HG03558 (cell line): ENCODE measurements around the gene ZDHHC14.
"Not testable (repeated sequence)": the region's sequence is repeated elsewhere in the genome, so short reads cannot be mapped to it uniquely, and the experiment has no call there.

Experiments
- ATAC-seq: cut with Tn5 transposase; IDR thresholded peaks from one replicate; pipeline ENCODE4 v1.9.1; 2021; ENCODE audit warnings: moderate number of reproducible peaks; ENCODE audit not compliant: unreplicated experiment; ENCODE audit errors: extremely low read depth

ZDHHC14 gene

DNA sequence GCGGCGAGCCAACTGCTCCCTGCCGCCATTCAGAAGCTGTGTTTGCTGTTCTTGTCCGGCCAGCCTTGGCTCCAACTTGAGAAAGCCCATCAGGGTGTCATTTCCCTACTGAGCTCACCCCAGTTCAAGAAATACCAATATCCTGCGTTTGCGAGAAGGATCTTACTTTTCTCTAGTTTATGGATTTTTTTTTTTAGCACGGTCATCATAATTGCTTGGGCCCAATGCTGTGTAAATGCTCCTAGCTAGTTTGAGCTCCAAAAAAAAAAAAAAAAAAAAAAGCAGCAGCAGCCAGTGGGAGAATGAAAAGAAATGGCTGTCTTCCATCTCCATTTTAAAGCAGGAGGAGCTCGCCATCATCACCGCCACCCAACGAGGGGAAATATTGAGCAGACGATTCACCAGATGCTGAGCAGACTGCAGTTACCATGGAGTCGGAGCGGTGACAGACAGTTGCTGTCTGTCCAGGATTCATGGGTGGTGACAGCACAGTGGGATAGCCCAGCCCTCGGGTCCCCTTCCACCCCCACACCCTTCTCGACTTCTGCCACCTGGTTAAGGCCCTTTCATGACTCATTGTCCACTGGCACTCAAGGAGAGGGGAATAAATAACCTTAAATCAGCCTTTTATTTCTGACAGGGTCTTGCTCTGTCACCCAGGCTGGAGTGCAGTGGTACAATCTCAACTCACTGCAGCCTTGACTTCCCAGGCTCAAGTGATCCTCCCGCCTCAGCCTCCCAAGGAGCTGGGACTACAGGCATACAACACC, 309.6 kb downstream of the ZDHHC14 start:
- ATAC-seq: no peak

DNA sequence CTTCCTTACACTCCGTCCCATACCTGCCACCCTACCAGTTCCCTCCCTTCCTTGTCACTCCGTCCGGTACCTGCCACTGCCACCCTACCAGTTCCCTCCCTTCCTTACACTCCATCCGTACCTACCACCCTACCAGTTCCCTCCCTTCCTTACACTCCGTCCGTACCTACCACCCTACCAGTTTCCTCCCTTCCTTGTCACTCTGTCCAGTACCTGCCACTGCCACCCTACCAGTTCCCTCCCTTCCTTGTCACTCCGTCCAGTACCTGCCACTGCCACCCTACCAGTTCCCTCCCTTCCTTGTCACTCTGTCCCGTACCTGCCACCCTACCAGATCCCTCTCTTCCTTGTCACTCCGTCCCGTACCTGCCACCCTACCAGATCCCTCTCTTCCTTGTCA, 310.6 kb downstream of the ZDHHC14 start:
- not testable (repeated sequence) for ATAC-seq

DNA sequence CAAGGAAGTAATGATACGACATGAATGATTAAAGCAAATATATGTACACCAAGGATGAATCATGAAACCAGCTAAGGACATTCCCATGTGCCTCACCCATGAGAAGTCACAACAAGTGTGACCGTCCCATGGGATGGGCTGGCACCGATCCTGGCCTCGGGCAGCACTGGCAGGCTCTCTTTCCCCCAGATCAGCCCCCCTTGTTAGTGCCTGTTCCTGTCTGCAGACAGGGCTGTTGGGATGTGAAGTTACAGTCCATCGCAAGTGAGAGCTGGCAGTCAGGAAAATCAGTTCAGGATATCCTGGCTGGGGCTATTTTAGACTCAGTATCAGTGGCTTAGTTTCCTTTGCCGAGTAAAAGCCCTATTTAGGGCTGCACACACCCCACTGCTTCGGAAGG, 312.9 kb downstream of the ZDHHC14 start:
- no peak for ATAC-seq

DNA sequence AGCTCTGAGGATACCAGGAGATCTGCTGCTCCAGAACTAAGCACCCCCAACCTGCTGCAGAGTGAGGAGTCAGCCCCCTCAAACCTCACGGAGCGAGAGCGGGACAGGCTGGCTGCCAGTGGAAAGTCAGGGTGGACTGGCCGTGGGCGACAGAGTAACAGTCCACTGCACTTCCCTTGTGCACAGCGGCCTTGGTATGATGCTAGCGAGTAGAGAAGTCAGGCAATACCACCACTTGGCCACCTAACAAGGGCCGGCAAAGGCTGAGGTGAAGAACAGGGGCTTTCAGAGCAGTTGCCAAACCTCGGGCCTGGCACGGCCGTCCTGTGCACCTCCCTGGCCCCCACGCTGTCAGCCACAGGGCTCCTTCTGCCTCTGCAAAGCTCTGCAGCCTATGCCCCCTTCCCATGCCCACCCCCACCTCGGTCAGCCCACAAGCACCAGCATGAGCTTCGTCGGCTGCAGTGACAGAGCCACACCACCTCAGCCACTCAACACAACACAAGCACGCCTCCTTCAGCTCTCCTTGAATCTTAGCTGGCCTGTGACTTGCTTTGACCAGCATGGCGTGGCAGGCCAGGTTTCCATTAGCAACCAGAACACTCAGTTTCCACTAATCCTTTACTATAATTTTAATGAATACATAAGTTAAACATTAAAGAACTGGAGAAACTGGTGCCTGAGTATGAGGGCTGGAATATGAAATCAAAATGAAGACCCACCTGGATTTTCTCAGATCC, 314.5 kb downstream of the ZDHHC14 start:
- ATAC-seq: no peak

DNA sequence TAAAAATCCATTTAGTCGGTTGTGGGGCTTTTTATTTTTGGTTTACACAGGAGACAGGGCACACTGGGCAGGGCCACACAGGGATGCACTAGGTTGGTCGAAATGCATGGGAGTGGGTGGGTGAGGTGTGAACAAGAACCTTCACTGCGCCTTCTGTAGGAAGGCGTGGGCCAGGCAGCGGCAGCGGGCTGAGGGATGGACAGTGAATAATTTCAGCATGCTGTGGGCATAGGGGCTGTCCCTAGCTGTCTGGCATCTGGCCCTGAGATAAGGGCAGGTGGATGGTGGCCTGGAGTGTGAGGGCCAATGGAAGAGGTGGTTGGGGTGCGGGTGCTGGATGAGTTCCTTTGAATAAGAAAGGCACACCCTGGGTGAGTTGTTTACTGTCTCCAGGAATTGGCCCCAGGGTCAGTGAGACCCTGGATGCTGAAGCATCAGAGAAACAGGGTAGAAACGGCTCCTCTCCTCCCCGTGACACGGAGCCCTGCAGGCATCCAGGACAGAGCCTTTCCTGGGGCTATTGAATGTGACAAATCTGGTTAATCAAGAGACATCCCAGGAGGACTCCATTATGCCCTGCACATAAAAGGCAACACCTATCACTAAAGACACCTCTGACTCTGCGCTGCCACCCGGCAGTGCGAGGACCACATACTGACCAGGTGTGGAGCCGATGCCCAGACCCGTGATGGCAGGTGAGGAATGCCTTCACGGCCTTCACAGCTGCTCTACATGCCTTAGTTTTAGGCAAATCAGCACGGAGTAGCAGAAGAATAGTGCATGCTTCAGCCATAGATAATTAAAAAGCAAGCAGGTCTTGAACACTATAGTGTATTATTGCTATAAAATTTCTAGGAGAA, 319.0 kb downstream of the ZDHHC14 start:
- no peak for ATAC-seq

DNA sequence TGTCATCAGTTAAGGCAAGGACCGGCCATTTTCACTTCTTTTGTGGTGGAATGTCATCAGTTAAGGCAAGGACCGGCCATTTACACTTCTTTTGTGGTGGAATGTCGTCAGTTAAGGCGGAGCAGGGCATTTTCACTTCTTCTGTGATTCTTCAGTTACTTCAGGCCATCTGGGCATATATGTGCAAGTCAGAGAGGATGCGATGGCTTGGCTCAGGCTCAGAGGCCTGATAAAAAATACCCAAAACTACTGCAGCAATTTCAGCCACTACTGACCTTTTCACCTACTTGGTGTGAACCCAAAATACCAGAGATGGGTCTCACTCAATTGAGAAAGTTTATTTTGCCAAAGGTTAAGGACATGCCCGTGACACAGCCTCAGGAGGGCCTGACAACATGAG, 325.4 kb downstream of the ZDHHC14 start:
- ATAC-seq: not testable (repeated sequence)

DNA sequence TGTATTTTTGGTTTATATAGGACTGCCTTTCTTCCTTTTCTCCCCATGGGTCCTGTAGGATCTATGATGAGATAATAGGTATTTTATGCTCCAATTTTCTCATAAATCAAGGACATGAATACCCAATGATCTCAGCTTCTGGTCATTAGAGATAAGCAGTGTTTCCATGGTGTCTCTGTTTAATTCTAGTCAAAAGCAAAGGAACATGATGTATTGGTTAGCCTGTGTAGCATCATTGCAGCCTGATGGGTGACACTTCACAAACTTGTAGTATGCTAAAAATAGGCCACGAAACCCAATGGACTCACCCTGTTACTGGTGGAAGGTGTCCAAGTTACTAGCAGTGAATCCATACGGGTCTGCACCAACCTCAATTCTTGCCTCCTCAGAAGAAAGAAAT, 325.9 kb downstream of the ZDHHC14 start:
- no peak for ATAC-seq

DNA sequence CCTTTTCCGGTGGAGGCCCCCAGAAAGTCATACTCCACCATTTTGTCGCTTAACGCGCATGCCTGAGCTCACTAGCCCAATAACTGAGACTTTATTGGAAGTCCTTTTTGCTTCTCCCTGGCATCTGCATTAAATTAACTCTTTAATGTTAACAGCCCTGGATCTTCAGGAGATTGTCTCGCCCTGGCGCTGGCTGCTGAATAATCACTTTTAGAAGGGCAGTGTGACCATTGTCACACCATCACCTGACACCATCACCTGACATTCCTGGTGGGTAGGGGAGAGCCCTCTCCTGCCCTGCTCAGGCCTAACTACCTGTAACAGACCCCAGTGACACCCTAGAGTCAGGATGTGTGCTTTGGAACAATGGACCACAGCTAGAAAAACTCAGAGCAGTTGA, 326.6 kb downstream of the ZDHHC14 start:
- no peak for ATAC-seq

DNA sequence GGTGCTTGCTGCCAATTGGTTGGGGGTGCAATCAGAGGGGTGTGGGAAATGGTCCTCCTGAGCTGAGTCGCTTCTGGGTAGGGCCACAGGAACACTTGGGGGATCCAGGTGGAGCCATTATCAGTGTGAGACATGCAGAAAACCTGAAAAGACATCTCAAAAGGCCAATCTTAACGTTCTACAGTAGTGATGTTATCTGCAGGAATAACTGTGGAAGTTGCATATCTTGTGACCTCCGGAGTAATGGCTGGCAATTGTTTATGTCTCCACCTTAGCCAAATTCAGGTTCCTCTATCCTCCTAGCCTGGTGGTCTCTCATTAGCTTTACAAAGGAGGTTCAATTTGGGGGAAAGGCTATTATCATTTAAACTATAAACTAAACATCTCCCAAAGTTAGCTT, 327.2 kb downstream of the ZDHHC14 start:
- ATAC-seq: no peak

DNA sequence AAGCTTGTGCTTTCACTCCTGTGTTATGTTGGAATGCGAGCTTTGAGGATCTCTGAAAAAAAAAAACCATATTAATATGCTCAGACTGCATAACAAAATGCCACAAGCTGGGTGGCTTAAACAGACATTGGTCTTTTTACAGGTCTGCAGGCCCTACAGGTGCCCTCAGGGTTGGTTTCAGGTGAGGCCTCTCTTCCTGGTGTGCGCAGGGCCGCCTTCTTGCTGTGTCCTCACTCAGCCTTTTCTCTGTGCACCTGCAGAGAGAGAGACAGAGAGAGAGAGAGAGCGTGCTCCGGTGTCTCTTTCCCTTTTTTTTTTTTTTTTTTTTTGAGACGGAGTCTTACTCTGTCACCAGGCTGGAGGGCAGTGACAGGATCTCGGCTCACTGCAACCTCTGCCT, 327.9 kb downstream of the ZDHHC14 start:
- no peak for ATAC-seq

DNA sequence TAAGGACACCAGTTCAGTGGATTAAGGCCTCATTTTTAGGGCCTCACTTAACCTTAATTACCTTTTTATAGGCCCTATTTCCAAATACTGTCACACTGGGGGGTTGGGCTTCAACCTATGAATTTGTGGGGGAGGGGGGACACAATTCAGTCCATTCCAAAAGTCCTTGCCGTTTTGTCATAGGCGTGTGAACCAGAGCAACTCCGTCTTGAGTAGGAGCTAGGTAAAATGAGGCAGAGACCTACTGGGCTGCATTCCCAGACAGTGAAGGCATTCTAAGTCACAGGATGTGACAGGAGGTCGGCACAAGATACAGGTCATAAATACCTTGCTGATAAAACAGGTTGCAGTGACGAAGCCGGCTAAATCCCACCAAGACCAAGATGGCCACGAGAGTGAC, 328.6 kb downstream of the ZDHHC14 start:
- ATAC-seq: no peak

DNA sequence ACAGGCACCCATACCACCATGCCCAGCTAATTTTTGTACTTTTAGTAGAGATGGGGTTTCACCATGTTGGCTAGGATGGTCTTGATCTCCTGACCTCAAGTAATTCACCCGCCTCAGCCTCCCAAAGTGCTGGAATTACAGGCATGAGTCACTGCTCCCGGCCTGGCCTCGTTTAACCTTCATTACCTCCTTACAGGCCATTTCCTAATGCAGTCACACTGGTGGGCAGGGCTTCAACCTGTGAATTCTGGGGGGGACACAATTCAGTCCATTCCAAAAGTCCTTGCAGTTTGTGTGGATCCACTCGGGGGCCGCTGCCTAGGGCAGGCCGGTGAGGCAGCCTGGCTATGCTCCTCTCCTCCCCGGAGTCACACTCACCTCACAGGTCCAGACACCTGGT, 329.6 kb downstream of the ZDHHC14 start:
- no peak for ATAC-seq

DNA sequence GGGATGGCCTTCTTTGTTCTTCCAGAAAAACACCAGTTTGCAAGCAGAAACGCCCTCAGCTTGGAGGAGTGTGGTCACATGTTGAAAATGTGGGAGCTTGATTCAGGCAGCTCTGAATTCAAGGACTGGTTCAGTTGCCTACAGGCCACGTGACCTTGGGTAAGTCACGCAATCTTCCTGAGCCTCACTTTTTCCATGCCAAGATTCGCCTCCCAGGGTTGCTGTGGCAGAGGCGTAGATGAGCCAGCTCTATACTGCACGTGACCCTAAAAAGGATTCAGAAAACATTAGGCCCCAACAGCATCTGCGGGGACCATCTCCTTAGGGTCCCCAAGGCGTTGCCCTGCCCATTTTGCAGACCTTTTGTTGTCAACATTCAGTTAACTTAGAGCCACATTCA, 330.1 kb downstream of the ZDHHC14 start:
- ATAC-seq: no peak

DNA sequence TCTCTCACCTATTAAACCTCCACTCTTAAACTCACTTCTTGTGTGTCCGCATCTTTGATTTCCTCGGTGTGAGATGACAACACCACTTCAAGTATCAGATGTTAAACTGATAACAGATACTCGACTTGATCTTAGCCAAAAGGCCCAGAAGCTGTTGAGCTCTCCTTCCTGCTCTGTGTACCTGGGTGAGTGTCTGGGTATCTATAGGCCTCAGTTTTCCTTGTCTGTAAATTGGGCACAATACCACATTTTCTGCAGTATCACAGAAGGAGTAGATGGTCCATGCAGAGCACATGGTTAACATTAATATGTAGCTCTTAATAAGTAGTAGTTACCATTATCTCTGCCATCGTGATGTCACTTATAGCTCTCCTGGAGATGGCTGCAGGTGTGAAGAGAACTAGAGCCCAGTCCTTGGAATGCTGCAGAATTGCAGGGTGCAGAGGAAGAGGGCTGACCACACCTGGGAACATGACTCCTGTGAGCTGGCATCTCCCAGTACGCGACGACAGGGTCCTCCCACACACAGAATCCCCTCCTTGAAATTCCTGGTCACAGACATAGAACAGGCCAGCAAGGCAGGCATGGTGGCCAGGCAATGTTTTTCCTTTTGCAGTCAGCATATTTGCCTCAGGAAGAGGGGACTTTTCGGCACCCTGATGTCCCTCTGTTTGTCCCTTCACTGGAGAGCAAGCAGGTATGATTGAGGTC, 331.8 kb downstream of the ZDHHC14 start:
- ATAC-seq: no peak

DNA sequence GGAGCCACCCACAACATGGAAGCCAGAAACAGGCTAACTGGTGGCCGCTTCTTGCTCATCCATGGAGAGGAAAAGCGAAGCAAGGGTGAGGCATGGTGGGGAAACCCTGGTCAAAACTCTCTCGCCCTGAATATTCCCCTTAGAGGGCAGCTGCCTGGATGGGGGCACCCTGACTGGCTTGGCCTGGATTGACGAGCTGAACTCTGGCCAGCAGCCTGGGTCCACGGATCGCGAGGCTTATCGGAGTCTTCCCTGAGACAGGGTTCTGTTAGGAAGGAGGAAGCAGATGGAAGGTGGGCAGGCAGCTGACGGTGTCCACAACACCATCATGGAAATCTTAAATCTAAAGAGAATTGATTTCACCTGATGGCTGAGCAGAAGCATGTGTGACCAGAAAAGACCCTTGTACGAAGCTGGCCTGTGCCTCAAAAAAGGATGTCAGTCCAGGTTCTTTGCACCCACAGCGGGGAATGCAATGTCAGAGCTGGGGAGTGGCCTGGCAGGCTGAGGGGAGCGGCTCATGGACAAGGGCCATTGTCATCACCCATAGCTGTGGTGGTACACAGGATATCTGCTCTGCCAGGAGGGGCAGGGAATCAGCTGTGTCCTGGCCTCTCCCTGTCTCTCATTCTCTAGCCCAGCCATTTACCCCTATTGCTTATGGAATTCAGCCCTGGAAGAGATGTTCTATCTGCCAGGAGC, 332.6 kb downstream of the ZDHHC14 start:
- ATAC-seq: no peak

DNA sequence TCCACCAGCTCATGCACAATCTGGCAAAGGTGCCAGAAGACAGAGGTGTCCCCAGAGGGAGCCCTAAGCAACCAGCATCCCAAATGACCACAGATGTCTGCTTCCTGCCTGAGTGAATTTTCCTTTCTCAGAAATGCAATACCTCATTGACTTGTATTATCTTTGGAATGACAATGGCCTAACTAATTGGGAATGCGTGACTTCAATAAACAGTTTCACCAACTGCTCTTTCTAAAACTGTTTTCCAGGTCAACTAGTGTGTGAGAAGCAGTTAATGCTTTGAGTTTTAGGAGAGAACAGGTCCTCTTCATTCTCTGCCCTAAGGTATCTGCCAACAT, 333.1 kb downstream of the ZDHHC14 start:
- no peak for ATAC-seq

DNA sequence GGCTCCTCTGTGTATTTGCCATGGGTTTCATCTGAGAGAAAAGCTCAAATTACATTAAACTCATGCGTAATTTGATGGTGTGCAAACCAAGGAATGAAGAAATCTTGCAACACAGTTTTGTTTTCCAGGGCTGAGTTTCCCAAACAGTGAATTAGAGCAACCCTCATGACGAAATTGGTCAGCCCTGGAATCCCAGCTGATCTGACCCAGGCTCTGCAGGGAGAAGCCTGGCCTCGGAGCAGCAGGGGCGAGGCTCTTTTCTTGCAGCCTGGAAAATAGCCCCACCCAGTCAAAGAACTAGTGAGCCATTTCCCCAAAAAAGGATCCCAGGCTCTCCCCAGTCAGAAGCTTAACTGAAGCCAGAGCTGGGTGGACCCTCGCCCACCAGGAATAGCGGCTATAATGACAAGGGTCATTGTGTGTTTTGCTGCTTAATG, 334.8 kb downstream of the ZDHHC14 start:
- no peak for ATAC-seq

DNA sequence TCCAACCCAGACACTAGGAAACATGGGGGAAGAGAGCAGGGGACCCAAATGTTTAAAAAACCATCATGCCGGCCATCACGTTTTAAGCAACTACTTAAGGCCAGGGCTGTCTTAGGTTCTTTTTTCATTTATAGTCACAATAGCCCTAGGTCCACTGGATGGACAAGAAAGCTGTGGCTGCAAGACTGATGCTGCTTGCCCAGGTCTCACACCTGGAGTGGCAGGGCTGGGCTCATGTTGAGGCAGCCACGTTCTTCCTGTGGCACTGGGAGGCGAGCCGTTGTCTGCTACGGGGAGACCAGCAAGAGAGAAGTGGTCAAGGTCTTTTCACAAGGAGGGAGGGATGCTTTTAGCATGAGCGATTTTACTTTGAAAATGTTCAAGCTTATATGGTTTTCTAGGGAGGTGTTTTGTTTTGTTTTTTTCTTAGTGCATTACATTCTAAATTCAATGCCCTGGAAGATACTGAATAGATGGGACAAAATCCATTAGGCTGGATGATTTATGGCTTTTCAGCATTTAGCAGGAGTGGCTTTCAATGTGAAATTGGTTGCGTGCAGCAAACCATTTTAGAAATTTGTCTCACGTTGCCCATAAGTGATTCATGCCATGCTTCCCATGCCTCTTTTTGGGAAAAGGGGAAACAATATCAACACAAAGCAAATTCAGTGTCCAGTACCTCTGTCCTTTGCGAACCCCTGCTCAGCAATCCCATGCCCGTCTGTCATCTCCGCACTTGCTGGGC, 335.4 kb downstream of the ZDHHC14 start:
- ATAC-seq: no peak

DNA sequence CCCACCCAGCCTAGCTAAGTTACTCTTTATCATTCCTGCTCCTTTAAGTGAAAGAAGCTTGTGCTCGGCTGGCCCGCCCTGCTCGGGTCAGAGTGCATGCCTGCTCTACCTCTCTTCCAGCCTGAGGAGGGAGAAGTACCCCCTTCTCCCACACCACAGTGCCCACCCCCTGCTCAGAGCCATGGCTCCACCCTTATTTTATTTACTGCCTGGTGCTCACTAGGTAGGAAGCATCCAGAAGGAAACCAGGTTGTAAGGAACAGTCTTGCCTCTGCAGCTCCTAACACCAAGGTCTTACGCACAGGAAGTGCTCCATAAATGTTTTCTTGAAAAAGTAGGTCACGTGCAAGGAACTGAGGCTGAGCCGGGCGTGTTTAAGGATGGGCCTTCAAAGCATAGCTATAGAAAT, 336.4 kb downstream of the ZDHHC14 start:
- no peak for ATAC-seq
